Endothelial cell (in vitro differentiated cells): ENCODE results near the gene TRIB2. TPM values are rescaled to one million over a fixed set of nuclear protein-coding genes. Genes with fewer than 3 reads are reported as not detected.

Experiments used
- DNase-seq: peaks from one replicate; pipeline ENCODE4 v3.0.0; 2021; ENCODE audit warnings: low spot score
- H3K27ac Mint-ChIP-seq: one replicate; pipeline ENCODE4 v1.8.0; 2021; ENCODE audit warnings: mixed read lengths, inconsistent platforms; ENCODE audit not compliant: unreplicated experiment
- H3K27me3 Mint-ChIP-seq: one replicate; pipeline ENCODE4 v1.8.0; 2021; ENCODE audit warnings: mild to moderate bottlenecking, moderate library complexity, mixed read lengths, inconsistent platforms; ENCODE audit not compliant: unreplicated experiment
- H3K36me3 Mint-ChIP-seq: one replicate; pipeline ENCODE4 v1.8.0; 2021; ENCODE audit warnings: mild to moderate bottlenecking, low read depth, mixed read lengths, inconsistent platforms; ENCODE audit not compliant: unreplicated experiment
- H3K4me1 Mint-ChIP-seq: one replicate; pipeline ENCODE4 v1.8.0; 2021; ENCODE audit warnings: mild to moderate bottlenecking, mixed read lengths, inconsistent platforms; ENCODE audit not compliant: unreplicated experiment
- H3K4me3 Mint-ChIP-seq: one replicate; pipeline ENCODE4 v1.8.0; 2021; ENCODE audit warnings: mild to moderate bottlenecking, mixed read lengths, inconsistent platforms; ENCODE audit not compliant: unreplicated experiment
- H3K9me3 Mint-ChIP-seq: one replicate; pipeline ENCODE4 v1.8.0; 2021; ENCODE audit warnings: mixed read lengths, inconsistent platforms; ENCODE audit not compliant: unreplicated experiment
- total RNA-seq: library from RNA; stranded (reverse); fragmentation: NEBNext Ultra II Directional; extraction: Animal tissue kit (Norgen Biotek cat#: 25700); gene quantifications from one replicate; pipeline ENCODE4 v1.2.1, GENCODE V29; 2021; ENCODE audit not compliant: unreplicated experiment
- TF ChIP-seq, protein P1 (sequence below): fragments of 200-600 bp; sonication (generic); IDR thresholded peaks from one replicate; pipeline ENCODE4 v1.5.0; 2021; ENCODE audit warnings: antibody characterized with exemption; ENCODE audit not compliant: unreplicated experiment

Gene TRIB2
- total RNA-seq, 1 donor from 2014 or later, result 10.1 TPM

DNA sequence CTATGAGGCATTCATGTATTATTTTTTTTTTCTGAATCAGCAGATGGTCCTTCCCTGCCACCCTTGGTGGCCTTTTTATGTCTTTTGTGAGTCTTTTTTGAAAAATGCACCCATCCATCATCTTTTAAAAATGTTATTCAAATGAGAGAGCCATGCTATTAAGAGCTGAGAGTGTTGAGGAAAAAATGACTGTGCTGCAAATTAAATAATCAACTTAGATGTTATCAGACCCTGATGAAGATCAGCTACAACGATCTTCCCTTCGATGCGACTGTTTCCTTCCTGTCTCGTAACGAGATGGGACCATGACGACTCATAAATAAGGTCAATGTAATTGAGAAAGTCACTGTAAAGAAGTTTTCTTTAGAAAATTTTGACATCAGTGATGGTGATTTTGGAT, 44.4 kb downstream of the TRIB2 start:
- Mint-ChIP-seq H3K36me3 (no peaks in the 10 kb centered on the region), H3K4me1 (peaks cover 8% of the 10 kb centered on the region), H3K4me3 (no peak overlapping the region), H3K27ac (no peak overlapping the region), H3K9me3 (no peaks in the 10 kb centered on the region), H3K27me3 (no peaks in the 10 kb centered on the region)
- no peak for DNase-seq
- TF ChIP-seq, protein P1, sequence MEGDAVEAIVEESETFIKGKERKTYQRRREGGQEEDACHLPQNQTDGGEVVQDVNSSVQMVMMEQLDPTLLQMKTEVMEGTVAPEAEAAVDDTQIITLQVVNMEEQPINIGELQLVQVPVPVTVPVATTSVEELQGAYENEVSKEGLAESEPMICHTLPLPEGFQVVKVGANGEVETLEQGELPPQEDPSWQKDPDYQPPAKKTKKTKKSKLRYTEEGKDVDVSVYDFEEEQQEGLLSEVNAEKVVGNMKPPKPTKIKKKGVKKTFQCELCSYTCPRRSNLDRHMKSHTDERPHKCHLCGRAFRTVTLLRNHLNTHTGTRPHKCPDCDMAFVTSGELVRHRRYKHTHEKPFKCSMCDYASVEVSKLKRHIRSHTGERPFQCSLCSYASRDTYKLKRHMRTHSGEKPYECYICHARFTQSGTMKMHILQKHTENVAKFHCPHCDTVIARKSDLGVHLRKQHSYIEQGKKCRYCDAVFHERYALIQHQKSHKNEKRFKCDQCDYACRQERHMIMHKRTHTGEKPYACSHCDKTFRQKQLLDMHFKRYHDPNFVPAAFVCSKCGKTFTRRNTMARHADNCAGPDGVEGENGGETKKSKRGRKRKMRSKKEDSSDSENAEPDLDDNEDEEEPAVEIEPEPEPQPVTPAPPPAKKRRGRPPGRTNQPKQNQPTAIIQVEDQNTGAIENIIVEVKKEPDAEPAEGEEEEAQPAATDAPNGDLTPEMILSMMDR, result no peak

DNA sequence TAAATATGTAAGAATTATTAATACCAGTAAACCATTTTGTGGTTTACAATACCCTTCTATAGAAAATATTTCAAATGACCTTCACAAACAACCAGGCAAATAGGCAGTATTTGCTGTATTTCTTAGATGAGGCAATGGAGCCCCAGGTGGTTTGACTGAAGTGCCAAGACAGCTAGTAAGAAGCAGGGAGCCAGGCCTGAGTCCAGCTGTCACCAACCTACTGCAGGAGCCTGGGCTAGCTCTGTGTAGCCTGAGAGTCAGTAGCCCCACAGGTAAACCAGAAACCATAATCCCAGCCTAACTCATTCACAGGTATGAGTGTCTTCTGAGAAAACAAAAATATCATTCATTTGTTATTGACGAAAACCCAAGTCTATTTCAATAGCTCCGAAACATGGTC, 45.6 kb downstream of the TRIB2 start:
- Mint-ChIP-seq H3K36me3 (no peaks in the 10 kb centered on the region), H3K9me3 (no peaks in the 10 kb centered on the region), H3K27ac (no peak overlapping the region), H3K4me1 (peaks cover 6% of the 10 kb centered on the region), H3K27me3 (no peaks in the 10 kb centered on the region), H3K4me3 (no peak overlapping the region)
- TF ChIP-seq, protein P1, result no peak
- DNase-seq, result no peak

DNA sequence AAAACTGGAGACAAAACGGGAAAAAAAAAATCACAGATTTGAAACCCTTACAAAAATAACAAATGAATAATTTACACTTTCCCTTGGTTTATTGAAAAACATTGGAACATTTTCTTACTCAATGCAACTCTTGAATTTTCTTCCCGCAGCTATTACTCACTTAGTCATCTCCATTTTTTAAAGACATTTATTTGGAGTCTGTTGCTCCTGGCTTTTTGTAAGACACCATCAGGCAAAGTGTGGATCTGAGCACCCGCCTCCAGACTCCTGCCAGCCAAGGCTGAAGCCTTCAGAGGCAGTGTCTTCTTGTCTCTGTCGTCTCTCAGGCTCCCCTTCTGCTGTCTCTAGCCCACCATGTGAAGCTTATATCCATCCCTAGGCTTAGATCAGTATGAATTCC, 46.2 kb downstream of the TRIB2 start:
- DNase-seq, result no peak
- Mint-ChIP-seq H3K4me3 (no peak overlapping the region), H3K4me1 (peaks cover 3% of the 10 kb centered on the region), H3K27ac (no peak overlapping the region), H3K36me3 (no peaks in the 10 kb centered on the region), H3K27me3 (no peaks in the 10 kb centered on the region), H3K9me3 (no peaks in the 10 kb centered on the region)
- TF ChIP-seq, protein P1, result no peak

DNA sequence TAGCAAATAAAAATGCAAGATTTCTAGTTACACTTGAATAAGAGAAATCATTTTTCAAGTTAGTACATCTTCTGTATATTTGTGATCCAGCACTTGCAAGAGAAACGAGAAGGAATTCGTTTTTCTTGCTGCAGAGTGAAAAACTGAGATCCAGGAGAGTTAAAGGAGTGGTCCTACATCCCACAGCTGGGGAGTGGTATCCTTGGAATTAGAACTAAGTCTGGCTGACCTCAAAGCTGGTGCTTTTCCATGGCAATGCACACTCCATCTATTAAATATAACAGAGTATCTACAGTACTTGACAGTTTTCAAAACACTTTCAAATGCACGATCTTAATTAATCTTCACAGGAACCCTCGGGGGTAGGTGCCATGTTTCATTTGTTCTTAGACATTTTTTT, 46.8 kb downstream of the TRIB2 start:
- Mint-ChIP-seq H3K4me1 (peaks cover 3% of the 10 kb centered on the region), H3K9me3 (no peaks in the 10 kb centered on the region), H3K27ac (no peak overlapping the region), H3K36me3 (no peaks in the 10 kb centered on the region), H3K4me3 (no peak overlapping the region), H3K27me3 (no peaks in the 10 kb centered on the region)
- TF ChIP-seq, protein P1, result no peak
- no peak for DNase-seq

DNA sequence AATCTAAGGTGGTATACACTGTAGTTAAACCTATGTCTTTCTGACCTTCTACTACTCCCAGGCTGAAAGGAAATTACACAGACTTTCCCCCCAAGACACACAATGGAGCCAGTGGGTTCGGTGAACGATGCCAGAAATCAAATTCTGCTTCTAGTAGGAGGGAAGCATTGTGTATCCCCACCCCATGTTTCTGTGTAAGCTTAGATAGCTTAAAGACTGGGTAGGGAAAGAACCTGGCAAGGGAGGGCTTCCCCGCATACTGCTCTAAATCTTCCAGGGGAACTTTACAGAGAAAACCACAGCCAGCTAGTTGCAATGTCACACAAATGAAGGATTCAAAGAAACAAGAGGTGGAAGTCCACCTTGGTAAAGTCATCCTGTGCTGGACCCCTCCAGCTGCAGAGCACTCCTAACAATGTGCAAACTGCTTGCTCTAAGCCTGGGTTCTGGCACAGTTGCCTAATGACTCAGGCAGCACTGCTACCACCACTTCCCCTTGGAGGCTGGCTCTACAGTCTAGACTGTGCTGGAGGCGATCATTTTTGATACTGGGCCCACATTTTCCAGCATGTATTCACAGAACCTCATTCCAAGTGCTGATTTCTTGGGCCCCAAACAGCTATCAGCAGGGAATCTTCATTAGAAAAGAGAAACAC, 47.5 kb downstream of the TRIB2 start:
- no peak overlapping the region for H3K27ac Mint-ChIP-seq
- no peaks in the 10 kb centered on the region for H3K36me3 Mint-ChIP-seq
- no peaks in the 10 kb centered on the region for H3K27me3 Mint-ChIP-seq
- H3K4me3 Mint-ChIP-seq, result no peak overlapping the region
- TF ChIP-seq, protein P1, result no peak
- H3K4me1 Mint-ChIP-seq, result peaks cover 3% of the 10 kb centered on the region
- no peaks in the 10 kb centered on the region for H3K9me3 Mint-ChIP-seq
- DNase-seq, result no peak
